Right ventricle myocardium superior (tissue), 1 donor: ENCODE results near the gene TRIM42. TPM values are rescaled to one million over a fixed set of nuclear protein-coding genes. Genes with fewer than 3 reads are reported as not detected.

Experiments
- ATAC-seq: fragments of 200-7000 bp; cut with Tn5 transposase; one replicate; pipeline ENCODE4 v1.9.1; 2020; ENCODE audit warnings: mild to moderate bottlenecking; ENCODE audit not compliant: poor library complexity
- DNase-seq: peaks from one replicate; pipeline ENCODE4 v3.0.0-alpha.2; 2020
- intact Hi-C: fragments of 100-400 bp; cut with DNase I; formaldehyde crosslinking; loops from one replicate; pipeline ENCODE4 v1.11.2; 2022
- long read RNA-seq: library from polyadenylated mRNA; unstranded; transcript quantifications from one replicate; pipeline ENCODE4 v2.0.0, GENCODE V29; 2021
- total RNA-seq: library from RNA; stranded (reverse); fragmentation: NEBNext Ultra II Directional; extraction: Animal tissue kit (Norgen Biotek cat#: 25700); gene quantifications from one replicate; pipeline ENCODE4 v1.2.1, GENCODE V29; 2021
- donor health status: DM: no; HTN: yes; CAD: no; lungs with severe emphysema.

Gene TRIM42
- total RNA-seq = not detected
- long read RNA-seq = 0 reads

- DNase-seq (no peak), ATAC-seq (no peak)
- intact Hi-C loops = no loop called here
These were observed at the start of gene TRIM42 for GRCh38 chr3:140677764-140678163. Gene TRIM42, plus strand, starts transcription at chr3:140678064. Its CDS starts 166 bp downstream, at chr3:140678230.

GRCh38 chr3:140628606-140629005 lies 49.3 kb upstream of the TRIM42 start:
- DNase-seq (no peak), ATAC-seq (no peak)
- intact Hi-C loops = no loop called here

GRCh38 chr3:140629357-140630137 lies 48.3 kb upstream of the TRIM42 start:
- intact Hi-C loops = no loop called here
- no peak for ATAC-seq
- no peak for DNase-seq

GRCh38 chr3:140630366-140630765 lies 47.5 kb upstream of the TRIM42 start:
- intact Hi-C loops = no loop called here
- ATAC-seq = no peak
- no peak for DNase-seq

- intact Hi-C loops = no loop called here
- no peak for ATAC-seq
- DNase-seq = no peak
These were observed 47.0 kb upstream of the TRIM42 start for GRCh38 chr3:140630866-140631265.

GRCh38 chr3:140635276-140635675 lies 42.6 kb upstream of the TRIM42 start:
- ATAC-seq (no peak), DNase-seq (no peak)
- intact Hi-C loops = no loop called here

- ATAC-seq (peak; percentile 53), DNase-seq (no peak)
- intact Hi-C loops = no loop called here
These were observed 41.3 kb upstream of the TRIM42 start for GRCh38 chr3:140636406-140637138.

- DNase-seq (no peak), ATAC-seq (no peak)
- intact Hi-C loops = no loop called here
These were observed 26.6 kb upstream of the TRIM42 start for GRCh38 chr3:140651287-140651686.

GRCh38 chr3:140655678-140656077 lies 22.2 kb upstream of the TRIM42 start:
- DNase-seq = no peak
- no peak for ATAC-seq

GRCh38 chr3:140664111-140664510 lies 13.8 kb upstream of the TRIM42 start:
- ATAC-seq (no peak), DNase-seq (no peak)
- intact Hi-C loops = no loop called here

More at GRCh38 chr3:140655678-140656077, 22.2 kb upstream of the TRIM42 start:
- intact Hi-C loops = no loop called here

- no peak for ATAC-seq
- intact Hi-C loops = no loop called here
These were observed 4.7 kb downstream of the TRIM42 start for GRCh38 chr3:140682586-140682985.

GRCh38 chr3:140686128-140686527 lies 8.3 kb downstream of the TRIM42 start:
- ATAC-seq (no peak), DNase-seq (no peak)
- intact Hi-C loops = no loop called here

More at GRCh38 chr3:140682586-140682985, 4.7 kb downstream of the TRIM42 start:
- no peak for DNase-seq

- DNase-seq (no peak), ATAC-seq (no peak)
- intact Hi-C loops = no loop called here
These were observed 9.1 kb downstream of the TRIM42 start for GRCh38 chr3:140686948-140687347.

- intact Hi-C loops = no loop called here
- no peak for ATAC-seq
- DNase-seq = no peak
These were observed 17.6 kb downstream of the TRIM42 start for GRCh38 chr3:140695361-140696061.

- DNase-seq = no peak
- no peak for ATAC-seq
- intact Hi-C loops = no loop called here
These were observed 21.8 kb downstream of the TRIM42 start for GRCh38 chr3:140699516-140700231.

GRCh38 chr3:140702281-140702680 lies 24.4 kb downstream of the TRIM42 start:
- ATAC-seq = no peak
- DNase-seq = no peak
- intact Hi-C loops = no loop called here

- DNase-seq (no peak), ATAC-seq (no peak)
- intact Hi-C loops = no loop called here
These were observed 25.6 kb downstream of the TRIM42 start for GRCh38 chr3:140703496-140703895.

GRCh38 chr3:140704733-140705132 lies 26.9 kb downstream of the TRIM42 start:
- intact Hi-C loops = no loop called here
- no peak for ATAC-seq
- no peak for DNase-seq

GRCh38 chr3:140705954-140706353 lies 28.1 kb downstream of the TRIM42 start:
- ATAC-seq (no peak), DNase-seq (no peak)
- intact Hi-C loops = no loop called here
